H9 (cell line): ENCODE data around the gene SLC10A3. TPM values are rescaled to one million over a fixed set of nuclear protein-coding genes. Genes with fewer than 3 reads are reported as not detected.

Experiments
- DNase-seq: peaks from one replicate; pipeline ENCODE4 v3.0.0-alpha.2; 2017
- H2AFZ ChIP-seq: one replicate; pipeline ENCODE4 v1.6.1; 2013; ENCODE audit warnings: mild to moderate bottlenecking, low read length, control low read depth, moderate library complexity
- H2AK5ac ChIP-seq: 2 replicates; pipeline ENCODE4 v1.6.1; 2013; ENCODE audit warnings: low read length, control low read depth, mixed read lengths; ENCODE audit not compliant: insufficient read length
- H2BK120ac ChIP-seq: one replicate; pipeline ENCODE4 v1.6.1; 2013; ENCODE audit warnings: low read depth, mild to moderate bottlenecking, low read length, control low read depth, inconsistent platforms; ENCODE audit not compliant: poor library complexity, severe bottlenecking
- H2BK12ac ChIP-seq: 2 replicates; pipeline ENCODE4 v1.6.1; 2013; ENCODE audit warnings: low read length, control low read depth, mixed read lengths, low read depth; ENCODE audit not compliant: insufficient read length
- H2BK15ac ChIP-seq: 2 replicates; pipeline ENCODE4 v1.6.1; 2013; ENCODE audit warnings: low read depth, low read length, control low read depth
- H2BK20ac ChIP-seq: one replicate; pipeline ENCODE4 v1.6.1; 2013; ENCODE audit warnings: low read depth, mild to moderate bottlenecking, low read length, control low read depth, inconsistent platforms; ENCODE audit not compliant: poor library complexity, severe bottlenecking
- H2BK5ac ChIP-seq: 2 replicates; pipeline ENCODE4 v1.6.1; 2013; ENCODE audit warnings: low read length, control low read depth, mixed read lengths; ENCODE audit not compliant: insufficient read length
- H3K14ac ChIP-seq: 2 replicates; pipeline ENCODE4 v1.6.1; 2013; ENCODE audit warnings: low read length, control low read depth; ENCODE audit not compliant: insufficient read depth
- H3K18ac ChIP-seq: 2 replicates; pipeline ENCODE4 v1.6.1; 2013; ENCODE audit warnings: low read depth, mild to moderate bottlenecking, mixed read lengths, low read length, control low read depth; ENCODE audit not compliant: insufficient read length
- H3K23ac ChIP-seq: 2 replicates; pipeline ENCODE4 v1.6.1; 2013; ENCODE audit warnings: low read length, control low read depth, mixed read lengths, low read depth; ENCODE audit not compliant: insufficient read length
- H3K23me2 ChIP-seq: 2 replicates; pipeline ENCODE4 v1.6.1; 2013; ENCODE audit warnings: low read depth, mild to moderate bottlenecking, mixed read lengths, low read length, control low read depth; ENCODE audit not compliant: insufficient read length, poor library complexity, severe bottlenecking
- H3K27ac ChIP-seq: 2 replicates; pipeline ENCODE4 v1.5.1; 2013; ENCODE audit warnings: low read length, control low read depth, mixed read lengths, low read depth; ENCODE audit not compliant: insufficient read length
- H3K27me3 ChIP-seq: 2 replicates; pipeline ENCODE4 v1.6.1; 2013; ENCODE audit warnings: low read length, control low read depth, inconsistent platforms; ENCODE audit not compliant: insufficient read depth
- H3K4ac ChIP-seq: 2 replicates; pipeline ENCODE4 v1.6.1; 2013; ENCODE audit warnings: low read depth, mild to moderate bottlenecking, control low read depth, inconsistent platforms, low read length, moderate library complexity
- H3K4me1 ChIP-seq: 2 replicates; pipeline ENCODE4 v1.6.1; 2013; ENCODE audit warnings: low read length, control low read depth, inconsistent platforms; ENCODE audit not compliant: insufficient read depth
- H3K4me2 ChIP-seq: 2 replicates; pipeline ENCODE4 v1.6.1; 2013; ENCODE audit warnings: low read length, control low read depth, mixed read lengths; ENCODE audit not compliant: insufficient read length, insufficient read depth
- H3K56ac ChIP-seq: 2 replicates; pipeline ENCODE4 v1.6.1; 2013; ENCODE audit warnings: low read depth, mild to moderate bottlenecking, mixed read lengths, low read length, control low read depth; ENCODE audit not compliant: insufficient read length
- H3K79me1 ChIP-seq: 2 replicates; pipeline ENCODE4 v1.6.1; 2013; ENCODE audit warnings: low read depth, mild to moderate bottlenecking, moderate library complexity, low read length, control low read depth, inconsistent platforms; ENCODE audit not compliant: insufficient read depth, poor library complexity, severe bottlenecking
- H3K79me2 ChIP-seq: 2 replicates; pipeline ENCODE4 v1.6.1; 2013; ENCODE audit warnings: low read length, control low read depth, inconsistent platforms; ENCODE audit not compliant: insufficient read depth
- H3K9ac ChIP-seq: 2 replicates; pipeline ENCODE4 v1.6.1; 2013; ENCODE audit warnings: low read length, control low read depth, mixed read lengths; ENCODE audit not compliant: insufficient read length; ENCODE audit errors: extremely low read depth
- H3K9me3 ChIP-seq: one replicate; pipeline ENCODE4 v1.6.1; 2013; ENCODE audit warnings: low read depth, low read length, inconsistent platforms; ENCODE audit not compliant: control insufficient read depth
- H3T11ph ChIP-seq: one replicate; pipeline ENCODE4 v1.6.1; 2013; ENCODE audit warnings: mild to moderate bottlenecking, low read length, control low read depth, inconsistent platforms
- H4K20me1 ChIP-seq: one replicate; pipeline ENCODE4 v1.6.1; 2013; ENCODE audit not compliant: control insufficient read depth, insufficient read length, insufficient read depth
- H4K5ac ChIP-seq: 2 replicates; pipeline ENCODE4 v1.6.1; 2013; ENCODE audit warnings: low read depth, mild to moderate bottlenecking, mixed read lengths, low read length, control low read depth; ENCODE audit not compliant: insufficient read length
- H4K8ac ChIP-seq: replicated peaks from 2 replicates; pipeline ENCODE4 v1.6.1; 2013; ENCODE audit warnings: low read length, control low read depth, mixed read lengths, low read depth; ENCODE audit not compliant: insufficient read length
- H4K91ac ChIP-seq: 2 replicates; pipeline ENCODE4 v1.6.1; 2013; ENCODE audit warnings: low read depth, mild to moderate bottlenecking, moderate library complexity, mixed read lengths, low read length, control low read depth; ENCODE audit not compliant: insufficient read length
- H3K27ac Mint-ChIP-seq, 3 experiments: 2 replicates in 2 of 3; 3 replicates in 1 of 3; pipeline ENCODE4 v1.8.0; 2020 to 2021; ENCODE audit warnings: mixed read lengths in 3 of 3, mild to moderate bottlenecking in 1 of 3, moderate library complexity in 1 of 3
- H3K27me3 Mint-ChIP-seq: 2 replicates; pipeline ENCODE4 v1.8.0; 2021; ENCODE audit warnings: low read depth, mild to moderate bottlenecking, moderate library complexity, mixed read lengths
- H3K36me3 Mint-ChIP-seq, 3 experiments: 2 replicates in 2 of 3; 3 replicates in 1 of 3; pipeline ENCODE4 v1.8.0; 2020 to 2021; ENCODE audit warnings: low read depth in 3 of 3, mixed read lengths in 3 of 3; ENCODE audit not compliant: insufficient read depth in 1 of 3
- H3K4me1 Mint-ChIP-seq, 2 experiments: 2 replicates each; pipeline ENCODE4 v1.8.0; 2020; ENCODE audit warnings: mixed read lengths in 2 of 2
- H3K4me3 Mint-ChIP-seq, 2 experiments: 2 replicates in 1 of 2; 3 replicates in 1 of 2; pipeline ENCODE4 v1.8.0; 2020 to 2021; ENCODE audit warnings: mild to moderate bottlenecking in 2 of 2, mixed read lengths in 2 of 2, moderate library complexity in 1 of 2
- H3K9me3 Mint-ChIP-seq, 2 experiments: 2 replicates in 1 of 2; 3 replicates in 1 of 2; pipeline ENCODE4 v1.8.0; 2020; ENCODE audit warnings: mild to moderate bottlenecking in 2 of 2, mixed read lengths in 2 of 2, moderate library complexity in 1 of 2
- WGBS: extraction: QIAGEN DNeasy Blood & Tissue Kit; methylation state at CpG from one replicate; pipeline ENCODE4 v1.1.7; 2013; ENCODE audit warnings: missing lambda C conversion rate, low lambda C conversion rate, mixed read lengths; ENCODE audit not compliant: insufficient read length; ENCODE audit errors: extremely low coverage; 5-methylcytosine and 5-hydroxymethylcytosine counted together
- total RNA-seq: library from RNA; stranded (reverse); gene quantifications from 2 replicates; pipeline ENCODE4 v1.2.1, GENCODE V29; 2021
- TF ChIP-seq, protein P1 (sequence below): fragments of 200-600 bp; sonication (generic); conservative IDR thresholded peaks from 3 replicates; pipeline ENCODE4 v1.8.0; 2021; ENCODE audit warnings: antibody characterized with exemption, mild to moderate bottlenecking

The SLC10A3 gene
- total RNA-seq, 1 experiment from 2014 or later, result 8.8 TPM

DNA sequence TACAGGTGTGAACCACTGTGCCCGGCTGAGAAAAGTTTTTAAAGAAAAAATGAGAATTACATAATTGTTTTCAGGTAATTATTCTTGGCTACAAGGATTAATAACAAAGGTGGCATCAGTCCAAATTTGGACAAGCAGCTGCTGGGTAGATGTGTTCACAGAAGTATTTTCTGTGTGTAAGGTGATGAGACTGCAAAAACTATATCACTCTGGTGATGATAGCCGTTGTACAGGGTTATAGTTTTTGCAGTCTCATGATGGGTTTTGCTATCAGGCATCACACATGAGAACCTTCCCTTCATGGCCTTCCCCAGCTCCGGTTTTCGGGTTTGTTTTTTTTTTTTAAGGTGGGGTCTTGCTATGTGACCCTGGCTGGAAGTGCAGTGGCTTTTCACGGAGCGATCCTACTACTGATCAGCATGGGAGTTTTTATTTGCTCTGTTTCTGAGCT lies 5.1 kb upstream of the SLC10A3 start:
- no peak overlapping the region for H4K5ac ChIP-seq
- H3K23me2 ChIP-seq, result no peaks in the 10 kb centered on the region
- H2AK5ac ChIP-seq, result no peak overlapping the region
- no CpG with 5 or more reads among the region's 6 CpGs for WGBS
- H2BK15ac ChIP-seq, result no peak overlapping the region
- H4K8ac ChIP-seq, result no peak overlapping the region
- H3K18ac ChIP-seq, result no peak overlapping the region
- H2BK12ac ChIP-seq, result no peak overlapping the region
- no peak overlapping the region for H2AFZ ChIP-seq
- H3K4ac ChIP-seq, result no peak overlapping the region
- no peak for DNase-seq
- H3T11ph ChIP-seq, result no peak overlapping the region
- H3K27ac Mint-ChIP-seq, result no peak overlapping the region
- no peak overlapping the region for H3K4me3 Mint-ChIP-seq
- H3K56ac ChIP-seq, result no peak overlapping the region
- H2BK20ac ChIP-seq, result no peak overlapping the region
- no peaks in the 10 kb centered on the region for H3K79me1 ChIP-seq
- no peak overlapping the region for H2BK5ac ChIP-seq
- peaks cover 7% of the 10 kb centered on the region; the same call in 1 of the 2 replicates for H3K27me3 Mint-ChIP-seq
- 0 out of 4 replicates have a peak, but pooled peaks cover 0 to 3% of the 10 kb centered on the region in 2 experiments for H3K4me1 Mint-ChIP-seq
- H4K20me1 ChIP-seq, result no peaks in the 10 kb centered on the region
- H3K9ac ChIP-seq, result no peak overlapping the region
- no peak overlapping the region for H3K14ac ChIP-seq
- H3K9me3 Mint-ChIP-seq, result peaks cover 55 to 65% of the 10 kb centered on the region in 2 experiments
- TF ChIP-seq, protein P1, sequence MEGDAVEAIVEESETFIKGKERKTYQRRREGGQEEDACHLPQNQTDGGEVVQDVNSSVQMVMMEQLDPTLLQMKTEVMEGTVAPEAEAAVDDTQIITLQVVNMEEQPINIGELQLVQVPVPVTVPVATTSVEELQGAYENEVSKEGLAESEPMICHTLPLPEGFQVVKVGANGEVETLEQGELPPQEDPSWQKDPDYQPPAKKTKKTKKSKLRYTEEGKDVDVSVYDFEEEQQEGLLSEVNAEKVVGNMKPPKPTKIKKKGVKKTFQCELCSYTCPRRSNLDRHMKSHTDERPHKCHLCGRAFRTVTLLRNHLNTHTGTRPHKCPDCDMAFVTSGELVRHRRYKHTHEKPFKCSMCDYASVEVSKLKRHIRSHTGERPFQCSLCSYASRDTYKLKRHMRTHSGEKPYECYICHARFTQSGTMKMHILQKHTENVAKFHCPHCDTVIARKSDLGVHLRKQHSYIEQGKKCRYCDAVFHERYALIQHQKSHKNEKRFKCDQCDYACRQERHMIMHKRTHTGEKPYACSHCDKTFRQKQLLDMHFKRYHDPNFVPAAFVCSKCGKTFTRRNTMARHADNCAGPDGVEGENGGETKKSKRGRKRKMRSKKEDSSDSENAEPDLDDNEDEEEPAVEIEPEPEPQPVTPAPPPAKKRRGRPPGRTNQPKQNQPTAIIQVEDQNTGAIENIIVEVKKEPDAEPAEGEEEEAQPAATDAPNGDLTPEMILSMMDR, result no peak
- H3K4me1 ChIP-seq, result no peaks in the 10 kb centered on the region
- no peak overlapping the region for H3K4me2 ChIP-seq
- H3K36me3 Mint-ChIP-seq, result no peaks in the 10 kb centered on the region; a peak in 1 of 7 replicates
- no peaks in the 10 kb centered on the region for H3K79me2 ChIP-seq
- peaks cover 6% of the 10 kb centered on the region for H3K9me3 ChIP-seq
- H3K27ac ChIP-seq, result no peak overlapping the region
- H4K91ac ChIP-seq, result no peak overlapping the region
- no peak overlapping the region for H2BK120ac ChIP-seq
- H3K23ac ChIP-seq, result no peak overlapping the region
- H3K27me3 ChIP-seq, result no peaks in the 10 kb centered on the region
